Activated naive CD4-positive, alpha-beta T cell treated with anti-CD3 and anti-CD28 coated beads, Interleukin-2, amount 50 U/mL, for 24 hours (primary cell): Measurements from ENCODE around the gene VTA1.
"Not testable (repeated sequence)": the region's sequence is repeated elsewhere in the genome, so short reads cannot be mapped to it uniquely, and the experiment has no call there.

Experiments
- H3K27ac Mint-ChIP-seq: one replicate; pipeline ENCODE4 v1.8.0; 2021; ENCODE audit warnings: mild to moderate bottlenecking, mixed read lengths
- H3K27me3 Mint-ChIP-seq: one replicate; pipeline ENCODE4 v1.8.0; 2021; ENCODE audit warnings: mixed read lengths
- H3K36me3 Mint-ChIP-seq: one replicate; pipeline ENCODE4 v1.8.0; 2021; ENCODE audit warnings: mixed read lengths
- H3K4me1 Mint-ChIP-seq: one replicate; pipeline ENCODE4 v1.8.0; 2021; ENCODE audit warnings: mixed read lengths
- H3K4me3 Mint-ChIP-seq: one replicate; pipeline ENCODE4 v1.8.0; 2021; ENCODE audit warnings: mild to moderate bottlenecking, mixed read lengths
- H3K9me3 Mint-ChIP-seq: one replicate; pipeline ENCODE4 v1.8.0; 2021; ENCODE audit warnings: mixed read lengths

The VTA1 gene

GRCh38 chr6:142232206-142233044, 85.4 kb downstream of the VTA1 start:
- not testable (repeated sequence) for H3K27me3 Mint-ChIP-seq, H3K27ac Mint-ChIP-seq, H3K9me3 Mint-ChIP-seq, H3K36me3 Mint-ChIP-seq
- Mint-ChIP-seq H3K4me3 (peak overlapping the region; percentile 48), H3K4me1 (peaks cover 16% of the 10 kb centered on the region)

GRCh38 chr6:142233945-142234682, 87.1 kb downstream of the VTA1 start:
- H3K4me3 Mint-ChIP-seq, result no peak overlapping the region

GRCh38 chr6:142235272-142235671, 88.2 kb downstream of the VTA1 start:
- no peaks in the 10 kb centered on the region for H3K36me3 Mint-ChIP-seq
- H3K27ac Mint-ChIP-seq, result no peak overlapping the region

More at GRCh38 chr6:142233945-142234682, 87.1 kb downstream of the VTA1 start:
- H3K9me3 Mint-ChIP-seq, result no peaks in the 10 kb centered on the region
- no peaks in the 10 kb centered on the region for H3K27me3 Mint-ChIP-seq
- no peaks in the 10 kb centered on the region for H3K36me3 Mint-ChIP-seq
- peaks cover 16% of the 10 kb centered on the region for H3K4me1 Mint-ChIP-seq
- H3K27ac Mint-ChIP-seq, result no peak overlapping the region

GRCh38 chr6:142235791-142236190, 88.7 kb downstream of the VTA1 start:
- no peak overlapping the region for H3K4me3 Mint-ChIP-seq
- no peak overlapping the region for H3K27ac Mint-ChIP-seq
- no peaks in the 10 kb centered on the region for H3K27me3 Mint-ChIP-seq
- H3K4me1 Mint-ChIP-seq, result peaks cover 16% of the 10 kb centered on the region
- H3K9me3 Mint-ChIP-seq, result no peaks in the 10 kb centered on the region
- H3K36me3 Mint-ChIP-seq, result no peaks in the 10 kb centered on the region

More at GRCh38 chr6:142235272-142235671, 88.2 kb downstream of the VTA1 start:
- peaks cover 16% of the 10 kb centered on the region for H3K4me1 Mint-ChIP-seq
- no peaks in the 10 kb centered on the region for H3K9me3 Mint-ChIP-seq
- no peaks in the 10 kb centered on the region for H3K27me3 Mint-ChIP-seq
- no peak overlapping the region for H3K4me3 Mint-ChIP-seq

GRCh38 chr6:142236691-142237090, 89.6 kb downstream of the VTA1 start:
- Mint-ChIP-seq H3K27me3 (no peaks in the 10 kb centered on the region), H3K9me3 (no peaks in the 10 kb centered on the region), H3K36me3 (no peaks in the 10 kb centered on the region), H3K4me3 (no peak overlapping the region), H3K4me1 (peaks cover 16% of the 10 kb centered on the region), H3K27ac (no peak overlapping the region)

- no peaks in the 10 kb centered on the region for H3K27me3 Mint-ChIP-seq
Observed at GRCh38 chr6:142238881-142239280, 91.8 kb downstream of the VTA1 start.

GRCh38 chr6:142240179-142240578, 93.1 kb downstream of the VTA1 start:
- H3K4me3 Mint-ChIP-seq, result no peak overlapping the region
- H3K9me3 Mint-ChIP-seq, result no peaks in the 10 kb centered on the region
- H3K27ac Mint-ChIP-seq, result no peak overlapping the region
- H3K4me1 Mint-ChIP-seq, result no peaks in the 10 kb centered on the region
- no peaks in the 10 kb centered on the region for H3K27me3 Mint-ChIP-seq
- no peaks in the 10 kb centered on the region for H3K36me3 Mint-ChIP-seq

More at GRCh38 chr6:142238881-142239280, 91.8 kb downstream of the VTA1 start:
- Mint-ChIP-seq H3K4me3 (no peak overlapping the region), H3K9me3 (no peaks in the 10 kb centered on the region), H3K36me3 (no peaks in the 10 kb centered on the region), H3K4me1 (no peaks in the 10 kb centered on the region), H3K27ac (no peak overlapping the region)

- no peaks in the 10 kb centered on the region for H3K9me3 Mint-ChIP-seq
- no peaks in the 10 kb centered on the region for H3K36me3 Mint-ChIP-seq
- no peaks in the 10 kb centered on the region for H3K4me1 Mint-ChIP-seq
- no peak overlapping the region for H3K4me3 Mint-ChIP-seq
- no peak overlapping the region for H3K27ac Mint-ChIP-seq
- no peaks in the 10 kb centered on the region for H3K27me3 Mint-ChIP-seq
Observed at GRCh38 chr6:142241061-142241460, 94.0 kb downstream of the VTA1 start.

GRCh38 chr6:142242269-142242668, 95.2 kb downstream of the VTA1 start:
- H3K36me3 Mint-ChIP-seq, result no peaks in the 10 kb centered on the region
- H3K9me3 Mint-ChIP-seq, result no peaks in the 10 kb centered on the region
- H3K27ac Mint-ChIP-seq, result no peak overlapping the region
- H3K4me1 Mint-ChIP-seq, result no peaks in the 10 kb centered on the region
- no peaks in the 10 kb centered on the region for H3K27me3 Mint-ChIP-seq
- no peak overlapping the region for H3K4me3 Mint-ChIP-seq

GRCh38 chr6:142246960-142247359, 99.9 kb downstream of the VTA1 start:
- Mint-ChIP-seq H3K4me1 (no peaks in the 10 kb centered on the region), H3K27me3 (no peaks in the 10 kb centered on the region), H3K4me3 (no peak overlapping the region), H3K9me3 (no peaks in the 10 kb centered on the region), H3K27ac (no peak overlapping the region), H3K36me3 (no peaks in the 10 kb centered on the region)

GRCh38 chr6:142249266-142249665, 102.2 kb downstream of the VTA1 start:
- no peak overlapping the region for H3K27ac Mint-ChIP-seq
- no peaks in the 10 kb centered on the region for H3K27me3 Mint-ChIP-seq
- no peaks in the 10 kb centered on the region for H3K4me1 Mint-ChIP-seq
- no peaks in the 10 kb centered on the region for H3K36me3 Mint-ChIP-seq
- H3K4me3 Mint-ChIP-seq, result no peak overlapping the region
- no peaks in the 10 kb centered on the region for H3K9me3 Mint-ChIP-seq

GRCh38 chr6:142251930-142252445, 104.9 kb downstream of the VTA1 start:
- Mint-ChIP-seq H3K27me3 (no peaks in the 10 kb centered on the region), H3K36me3 (no peaks in the 10 kb centered on the region), H3K4me3 (no peak overlapping the region), H3K27ac (no peak overlapping the region), H3K9me3 (no peaks in the 10 kb centered on the region), H3K4me1 (no peaks in the 10 kb centered on the region)

- Mint-ChIP-seq H3K27ac (no peak overlapping the region), H3K4me1 (no peaks in the 10 kb centered on the region), H3K4me3 (no peak overlapping the region), H3K27me3 (no peaks in the 10 kb centered on the region), H3K9me3 (no peaks in the 10 kb centered on the region), H3K36me3 (no peaks in the 10 kb centered on the region)
Observed at GRCh38 chr6:142254513-142254912, 107.5 kb downstream of the VTA1 start.

GRCh38 chr6:142255785-142256184, 108.7 kb downstream of the VTA1 start:
- Mint-ChIP-seq H3K27me3 (no peaks in the 10 kb centered on the region), H3K4me3 (no peak overlapping the region)

GRCh38 chr6:142258305-142258704, 111.2 kb downstream of the VTA1 start:
- Mint-ChIP-seq H3K4me3 (no peak overlapping the region), H3K4me1 (no peaks in the 10 kb centered on the region), H3K27me3 (no peaks in the 10 kb centered on the region), H3K9me3 (no peaks in the 10 kb centered on the region), H3K36me3 (no peaks in the 10 kb centered on the region), H3K27ac (no peak overlapping the region)

More at GRCh38 chr6:142255785-142256184, 108.7 kb downstream of the VTA1 start:
- Mint-ChIP-seq H3K9me3 (no peaks in the 10 kb centered on the region), H3K36me3 (no peaks in the 10 kb centered on the region), H3K27ac (no peak overlapping the region), H3K4me1 (no peaks in the 10 kb centered on the region)

- no peaks in the 10 kb centered on the region for H3K9me3 Mint-ChIP-seq
- H3K36me3 Mint-ChIP-seq, result no peaks in the 10 kb centered on the region
- no peak overlapping the region for H3K4me3 Mint-ChIP-seq
- no peaks in the 10 kb centered on the region for H3K4me1 Mint-ChIP-seq
- H3K27ac Mint-ChIP-seq, result no peak overlapping the region
- H3K27me3 Mint-ChIP-seq, result no peaks in the 10 kb centered on the region
Observed at GRCh38 chr6:142258757-142259156, 111.7 kb downstream of the VTA1 start.
